Muscle layer of duodenum (tissue), 2 donors: ENCODE measurements around the gene GALNT17.
A peak's percentile ranks its signal among the peaks of the same experiment; 100 is the strongest.

Experiments used
- H3K27ac ChIP-seq: one replicate; pipeline ENCODE4 v1.7.0; 2013; ENCODE audit warnings: mild to moderate bottlenecking, low read length
- H3K27me3 ChIP-seq: one replicate; pipeline ENCODE4 v1.7.0; 2013; ENCODE audit warnings: low read depth, mild to moderate bottlenecking, control low read depth, low read length
- H3K36me3 ChIP-seq, 2 donors: one replicate each; pipeline ENCODE4 v1.7.0; 2013; ENCODE audit warnings: low read length in 2 of 2, control low read depth in 1 of 2, mild to moderate bottlenecking in 1 of 2; ENCODE audit not compliant: insufficient read depth in 2 of 2, control insufficient read depth in 1 of 2
- H3K4me1 ChIP-seq, 2 donors: one replicate each; pipeline ENCODE4 v1.7.0; 2013; ENCODE audit warnings: low read length in 2 of 2, mild to moderate bottlenecking in 2 of 2, control low read depth in 1 of 2, moderate library complexity in 1 of 2; ENCODE audit not compliant: insufficient read depth in 2 of 2, control insufficient read depth in 1 of 2
- H3K4me3 ChIP-seq, 2 donors: one replicate each; pipeline ENCODE4 v1.7.0; 2013; ENCODE audit warnings: low read length in 2 of 2, low read depth in 1 of 2, mild to moderate bottlenecking in 1 of 2
- H3K9me3 ChIP-seq, 2 donors: one replicate each; pipeline ENCODE4 v1.7.0; 2013; ENCODE audit warnings: low read length in 2 of 2, control low read depth in 1 of 2, mild to moderate bottlenecking in 1 of 2; ENCODE audit not compliant: control insufficient read depth in 1 of 2
- donor health status: healthy.

Gene GALNT17

DNA sequence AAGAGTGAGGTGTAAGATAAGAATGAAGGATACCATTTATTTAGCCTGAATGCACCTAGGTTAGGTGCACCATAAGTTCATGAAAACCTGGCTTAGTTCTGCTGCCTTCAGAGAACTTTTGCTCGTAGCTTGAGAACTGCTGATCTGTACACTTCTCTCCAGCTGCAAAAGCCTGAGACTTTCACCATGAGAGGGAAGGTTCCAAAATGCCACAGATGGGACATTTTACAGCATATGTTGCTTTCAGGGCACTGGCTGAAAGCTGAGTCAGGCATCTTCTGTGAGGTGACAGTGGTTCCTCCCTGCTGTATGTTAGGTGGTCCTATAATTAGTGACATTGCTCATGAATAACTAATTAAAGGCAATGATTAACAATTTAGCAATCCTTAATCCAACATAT, 298.3 kb downstream of the GALNT17 start:
- H3K36me3 ChIP-seq, result no peaks in the 10 kb centered on the region
- no peak overlapping the region for H3K27ac ChIP-seq
- no peaks in the 10 kb centered on the region for H3K27me3 ChIP-seq
- no peaks in the 10 kb centered on the region for H3K9me3 ChIP-seq
- no peaks in the 10 kb centered on the region for H3K4me1 ChIP-seq
- no peak overlapping the region for H3K4me3 ChIP-seq

DNA sequence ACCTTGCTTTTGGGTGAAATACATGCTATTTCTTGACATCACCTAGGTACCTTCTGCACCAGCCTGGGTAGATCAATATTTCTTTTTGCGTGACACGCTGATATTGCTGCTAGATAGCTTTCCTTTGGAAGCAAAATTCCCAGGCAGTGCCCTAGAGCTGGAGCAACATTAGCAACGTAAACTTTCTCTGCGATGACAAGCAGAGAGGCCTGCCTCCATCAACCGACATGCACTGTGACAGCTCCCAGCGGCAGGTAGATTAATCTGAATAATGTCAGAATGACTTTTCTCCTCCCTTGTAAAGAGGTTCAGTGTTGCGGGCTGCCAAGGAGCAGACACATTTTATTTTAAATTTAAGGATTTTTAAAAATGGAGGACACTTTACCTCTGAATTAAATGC, 307.4 kb downstream of the GALNT17 start:
- no peaks in the 10 kb centered on the region for H3K4me1 ChIP-seq
- H3K9me3 ChIP-seq, result no peaks in the 10 kb centered on the region
- no peaks in the 10 kb centered on the region for H3K36me3 ChIP-seq
- no peak overlapping the region for H3K27ac ChIP-seq
- no peak overlapping the region for H3K4me3 ChIP-seq
- H3K27me3 ChIP-seq, result no peaks in the 10 kb centered on the region

DNA sequence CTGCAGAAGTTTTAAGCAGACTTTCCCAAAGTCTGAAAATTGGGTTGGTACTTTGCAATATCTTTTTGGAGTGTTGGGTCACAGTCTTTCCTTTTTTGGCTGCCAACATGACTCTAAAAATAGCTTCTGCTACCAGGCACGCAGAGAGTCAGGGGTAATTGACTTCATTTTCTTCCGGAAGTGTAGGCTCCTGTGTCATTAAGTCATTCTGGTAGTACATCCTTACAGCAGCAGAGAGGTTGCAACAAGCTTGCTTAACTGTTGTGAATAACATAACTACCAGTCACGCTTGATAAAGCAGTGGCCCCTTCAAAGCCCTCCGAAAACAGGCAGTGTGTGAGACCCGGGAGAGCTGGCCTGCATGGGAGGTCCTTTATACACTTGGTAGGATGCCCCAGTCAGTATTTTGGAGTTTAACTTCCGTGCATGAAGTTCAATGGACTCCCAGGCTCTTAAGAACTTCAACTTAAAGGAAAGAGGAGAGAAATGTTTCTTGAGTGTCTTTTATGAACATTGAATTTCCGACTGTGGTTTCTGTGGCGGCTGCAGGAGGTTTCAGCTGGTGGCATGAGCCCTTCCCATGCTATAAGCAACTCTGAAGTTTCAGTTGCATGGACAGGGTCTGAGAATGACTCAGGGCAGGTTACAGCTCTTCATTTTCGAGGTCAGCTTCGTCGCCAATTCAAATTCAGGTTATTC, 310.7 kb downstream of the GALNT17 start:
- Histone ChIP-seq H3K36me3 (no peaks in the 10 kb centered on the region), H3K27ac (no peak overlapping the region), H3K4me3 (no peak overlapping the region), H3K27me3 (no peaks in the 10 kb centered on the region), H3K4me1 (no peaks in the 10 kb centered on the region), H3K9me3 (no peaks in the 10 kb centered on the region)

GRCh38 chr7:71443191-71443530, 311.2 kb downstream of the GALNT17 start:
- no peaks in the 10 kb centered on the region for H3K9me3 ChIP-seq
- no peak overlapping the region for H3K4me3 ChIP-seq
- no peaks in the 10 kb centered on the region for H3K4me1 ChIP-seq
- no peak overlapping the region for H3K27ac ChIP-seq
- H3K27me3 ChIP-seq, result no peaks in the 10 kb centered on the region
- no peaks in the 10 kb centered on the region for H3K36me3 ChIP-seq

GRCh38 chr7:71444130-71444529, 312.2 kb downstream of the GALNT17 start:
- no peak overlapping the region for H3K4me3 ChIP-seq
- no peak overlapping the region for H3K27ac ChIP-seq
- H3K27me3 ChIP-seq, result no peaks in the 10 kb centered on the region
- no peaks in the 10 kb centered on the region for H3K9me3 ChIP-seq
- no peaks in the 10 kb centered on the region for H3K36me3 ChIP-seq
- H3K4me1 ChIP-seq, result no peaks in the 10 kb centered on the region

DNA sequence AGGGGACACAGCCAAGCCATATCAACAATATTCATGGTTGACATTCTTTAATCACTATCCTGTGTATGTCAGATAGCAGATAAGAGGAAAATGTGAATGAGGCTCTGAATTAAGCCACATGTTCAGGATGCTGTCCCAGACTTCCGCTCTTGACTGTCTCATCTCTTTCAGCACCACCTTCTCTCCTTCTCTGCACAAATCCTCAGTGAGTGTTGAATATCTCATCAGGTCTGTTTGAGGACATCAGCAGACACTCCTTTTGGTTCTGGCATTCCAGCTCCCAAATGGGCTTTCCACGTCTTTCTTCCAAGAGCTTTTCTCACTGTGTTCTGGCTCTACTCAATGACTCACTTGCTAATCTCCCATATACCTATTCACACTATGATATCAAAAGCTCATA, 321.7 kb downstream of the GALNT17 start:
- H3K4me1 ChIP-seq, result no peaks in the 10 kb centered on the region
- H3K4me3 ChIP-seq, result no peak overlapping the region
- H3K27ac ChIP-seq, result no peak overlapping the region
- no peaks in the 10 kb centered on the region for H3K36me3 ChIP-seq
- H3K27me3 ChIP-seq, result no peaks in the 10 kb centered on the region
- H3K9me3 ChIP-seq, result no peaks in the 10 kb centered on the region

- H3K9me3 ChIP-seq, result no peaks in the 10 kb centered on the region
- no peaks in the 10 kb centered on the region for H3K4me1 ChIP-seq
- no peak overlapping the region for H3K27ac ChIP-seq
Measured at GRCh38 chr7:71454981-71455380, 323.0 kb downstream of the GALNT17 start.

DNA sequence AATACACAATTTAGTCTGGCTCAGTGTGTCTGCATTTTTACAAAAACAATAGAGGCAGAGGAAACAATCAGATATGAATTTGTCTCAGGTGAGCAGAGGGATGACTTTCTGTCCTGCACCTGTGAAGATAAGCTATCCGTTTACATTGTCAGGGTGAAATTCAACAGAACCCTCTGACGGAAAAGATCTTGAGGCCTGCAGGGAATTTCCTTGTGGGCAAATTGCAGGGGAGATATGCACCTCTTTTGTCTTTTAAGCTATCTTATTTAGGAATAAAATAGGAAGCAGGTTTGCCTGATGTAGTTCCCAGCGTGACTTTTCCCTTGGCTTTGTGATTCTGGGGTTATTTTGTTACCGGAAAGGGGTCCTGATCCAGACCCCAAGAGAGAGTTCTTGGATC, 325.1 kb downstream of the GALNT17 start:
- H3K4me3 ChIP-seq, result no peak overlapping the region
- H3K27me3 ChIP-seq, result no peaks in the 10 kb centered on the region
- H3K4me1 ChIP-seq, result no peaks in the 10 kb centered on the region
- H3K36me3 ChIP-seq, result no peaks in the 10 kb centered on the region
- H3K9me3 ChIP-seq, result no peaks in the 10 kb centered on the region
- H3K27ac ChIP-seq, result no peak overlapping the region

More at GRCh38 chr7:71454981-71455380, 323.0 kb downstream of the GALNT17 start:
- Histone ChIP-seq H3K4me3 (no peak overlapping the region), H3K36me3 (no peaks in the 10 kb centered on the region), H3K27me3 (no peaks in the 10 kb centered on the region)

DNA sequence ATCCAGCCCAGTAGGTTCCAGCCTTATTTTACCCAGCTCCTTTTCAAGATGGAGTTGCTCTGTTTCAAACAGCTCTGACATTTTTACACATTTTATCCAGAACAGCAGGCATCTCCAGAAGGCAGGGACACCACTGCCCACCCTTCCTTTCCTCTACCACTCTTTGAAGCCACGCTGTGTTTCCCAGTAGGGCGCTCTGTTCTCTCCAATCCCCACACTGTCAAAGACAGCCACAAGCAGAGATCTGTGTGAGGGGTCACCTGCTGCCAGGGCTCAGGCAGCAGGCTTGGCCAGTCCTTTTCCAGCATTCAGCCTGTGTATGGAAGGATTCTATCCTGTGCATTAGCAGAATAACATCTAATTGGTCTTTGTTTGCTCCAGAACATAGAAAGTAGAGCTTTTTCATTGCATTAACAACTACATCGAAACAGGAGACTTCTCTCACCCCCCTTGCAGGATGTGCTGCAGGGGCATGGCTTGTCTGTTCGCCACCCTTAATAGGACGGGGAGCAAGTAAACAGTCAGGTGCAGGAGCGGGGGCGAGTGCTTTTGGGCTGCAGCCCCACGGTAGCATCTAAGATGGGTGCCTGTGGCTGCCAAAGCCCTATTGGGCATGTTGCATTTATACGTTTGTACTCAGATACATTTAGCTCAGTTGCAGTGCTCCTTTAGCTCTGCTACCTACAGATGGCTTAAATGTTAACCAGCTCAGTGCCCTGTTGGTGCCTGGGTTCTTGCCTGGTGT, 326.1 kb downstream of the GALNT17 start:
- Histone ChIP-seq H3K9me3 (no peaks in the 10 kb centered on the region), H3K27ac (no peak overlapping the region), H3K27me3 (no peaks in the 10 kb centered on the region), H3K4me1 (no peaks in the 10 kb centered on the region), H3K4me3 (peak overlapping the region in 1 of 2 donors; percentile 19), H3K36me3 (no peaks in the 10 kb centered on the region)

GRCh38 chr7:71459132-71459531, 327.2 kb downstream of the GALNT17 start:
- H3K27me3 ChIP-seq, result no peaks in the 10 kb centered on the region
- H3K27ac ChIP-seq, result no peak overlapping the region
- no peaks in the 10 kb centered on the region for H3K4me1 ChIP-seq
- H3K4me3 ChIP-seq, result no peak overlapping the region
- no peaks in the 10 kb centered on the region for H3K36me3 ChIP-seq
- H3K9me3 ChIP-seq, result no peaks in the 10 kb centered on the region

GRCh38 chr7:71461572-71461971, 329.6 kb downstream of the GALNT17 start:
- Histone ChIP-seq H3K9me3 (no peaks in the 10 kb centered on the region), H3K4me3 (no peak overlapping the region), H3K36me3 (no peaks in the 10 kb centered on the region), H3K27ac (no peak overlapping the region), H3K27me3 (no peaks in the 10 kb centered on the region), H3K4me1 (no peaks in the 10 kb centered on the region)

DNA sequence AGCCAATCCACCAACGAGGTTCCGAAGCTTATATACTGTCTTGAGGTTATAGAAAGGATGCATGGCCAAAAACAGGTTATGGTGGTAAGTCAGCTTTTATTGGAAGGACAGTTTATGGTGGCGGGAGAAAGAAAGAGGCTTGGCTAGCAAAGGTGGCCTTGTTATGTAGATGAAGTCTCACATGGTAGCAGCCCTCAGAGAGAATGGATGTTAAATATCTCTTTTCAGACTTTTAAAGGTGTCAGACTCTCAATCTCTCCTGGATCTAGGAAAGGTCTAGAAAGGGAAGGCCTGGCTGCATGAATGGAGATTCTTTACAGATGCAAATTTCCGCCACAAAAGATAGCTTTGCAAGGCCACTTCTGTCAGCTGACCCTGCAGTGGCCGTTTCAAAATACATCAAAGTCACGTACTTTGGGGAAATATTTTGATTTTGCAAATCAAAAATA, 333.8 kb downstream of the GALNT17 start:
- Histone ChIP-seq H3K4me1 (no peaks in the 10 kb centered on the region), H3K27me3 (no peaks in the 10 kb centered on the region), H3K4me3 (no peak overlapping the region), H3K9me3 (no peaks in the 10 kb centered on the region), H3K27ac (no peak overlapping the region), H3K36me3 (no peaks in the 10 kb centered on the region)
